ENCODE results near the gene DHRSX.
"Not testable (repeated sequence)": the region's sequence is repeated elsewhere in the genome, so short reads cannot be mapped to it uniquely, and the experiment has no call there.

GRCh38 chrX:2211667-2212066 lies 289.1 kb downstream of the DHRSX start:
- TF ChIP-seq ETV6 (IDR thresholded peaks at IDR 0.05; ENCODE audit: borderline replicate concordance in 1 of 2, low read depth in 2 of 2, low read length in 1 of 2); ETV6 (CRISPR knock-in tag; IDR thresholded peaks at IDR 0.05; ENCODE audit: borderline replicate concordance); CTCF (IDR thresholded peaks at IDR 0.05 in 2 of 3, conservative IDR thresholded peaks at IDR 0.05 in 1 of 3; ENCODE audit: insufficient read depth in 2 of 3, low read depth in 1 of 3, low read length in 3 of 3); SMC3 (conservative IDR thresholded peaks at IDR 0.05; ENCODE audit: insufficient read depth, low read depth, low read length); ZBTB11 (CRISPR knock-in tag; IDR thresholded peaks at IDR 0.05): not testable (repeated sequence)
